HG03045 (cell line): ENCODE measurements around the gene ZBED6.
"Not testable (repeated sequence)": the region's sequence is repeated elsewhere in the genome, so short reads cannot be mapped to it uniquely, and the experiment has no call there.

Source experiments
- ATAC-seq: cut with Tn5 transposase; IDR thresholded peaks from one replicate; pipeline ENCODE4 v1.9.1; 2021; ENCODE audit warnings: mild to moderate bottlenecking, moderate library complexity; ENCODE audit not compliant: unreplicated experiment

Gene ZBED6

DNA sequence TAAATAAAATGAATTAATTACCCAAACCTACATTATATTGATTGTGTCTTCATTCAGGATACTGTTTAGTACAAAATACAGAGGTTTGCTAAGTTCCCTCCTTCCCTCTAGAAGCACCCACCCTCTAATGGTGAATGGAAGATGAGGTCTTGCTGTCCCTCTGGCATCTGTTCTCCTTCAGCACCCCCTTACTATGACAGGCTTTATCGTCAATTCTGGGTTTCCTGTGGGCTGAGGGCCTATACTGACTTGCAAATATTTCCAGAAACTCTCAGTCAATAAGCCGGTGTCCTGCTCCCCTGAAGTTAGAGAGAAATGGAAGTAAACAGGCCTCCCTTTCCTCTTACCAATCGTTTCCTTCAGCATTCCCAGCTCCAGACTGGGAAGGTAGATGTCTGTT is 17.3 kb upstream of the ZBED6 start:
- ATAC-seq: no peak

DNA sequence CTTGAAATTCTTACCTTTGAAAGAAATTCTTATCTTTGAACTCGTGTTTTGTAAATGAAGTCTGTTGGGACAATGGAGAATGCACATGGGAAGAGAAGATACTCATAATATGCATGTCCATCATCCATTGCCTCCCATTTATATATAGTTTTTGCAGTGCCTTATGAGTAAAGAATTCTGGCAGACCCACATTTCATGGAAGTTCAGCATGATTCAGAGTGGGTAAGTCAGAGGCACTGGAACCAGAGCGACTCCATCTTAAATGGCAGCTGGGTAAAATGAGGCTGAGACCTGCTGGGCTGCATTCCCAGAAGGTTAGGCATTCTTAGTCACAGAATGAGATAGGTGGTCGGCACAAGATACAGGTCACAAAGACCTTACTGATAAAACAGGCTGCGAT is 16.6 kb upstream of the ZBED6 start:
- no peak for ATAC-seq

DNA sequence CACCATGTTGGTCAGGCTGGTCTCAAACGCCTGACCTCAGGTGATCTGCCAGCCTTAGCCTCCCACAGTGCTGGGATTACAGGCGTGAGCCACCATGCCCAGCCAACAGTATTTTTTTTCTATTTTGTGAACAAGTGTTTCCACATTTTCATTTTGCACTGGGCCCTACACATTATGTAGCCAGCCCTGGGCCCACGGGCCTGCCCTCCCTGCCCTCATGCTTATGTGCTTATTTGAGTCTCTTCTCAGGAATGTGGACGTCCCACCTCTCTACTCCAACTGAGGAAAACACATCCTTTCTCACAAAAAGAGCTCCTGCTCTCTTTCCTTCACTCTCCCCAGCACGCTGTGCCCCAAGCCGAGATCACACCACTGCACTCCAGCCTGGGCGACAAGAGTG is 13.5 kb upstream of the ZBED6 start:
- ATAC-seq: no peak

DNA sequence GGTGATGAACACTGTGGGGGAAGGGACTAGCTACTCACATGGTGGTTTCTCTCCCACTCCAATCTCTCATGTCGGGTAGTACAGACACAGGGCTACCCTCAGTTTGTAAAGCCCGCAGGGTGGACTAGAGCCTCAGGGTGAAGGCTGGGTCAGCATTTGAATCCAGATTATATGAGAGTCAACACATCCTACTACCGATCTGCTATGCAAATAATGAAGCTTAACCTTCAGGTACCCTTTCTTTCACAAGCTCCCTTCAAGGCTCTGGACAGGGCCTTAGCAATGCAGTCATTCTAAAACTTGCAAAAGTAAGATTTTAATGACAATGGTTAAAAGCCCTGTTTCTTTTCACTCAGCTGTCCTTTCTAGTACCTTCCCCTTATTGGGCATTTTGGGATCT is 5.5 kb upstream of the ZBED6 start:
- ATAC-seq: no peak

DNA sequence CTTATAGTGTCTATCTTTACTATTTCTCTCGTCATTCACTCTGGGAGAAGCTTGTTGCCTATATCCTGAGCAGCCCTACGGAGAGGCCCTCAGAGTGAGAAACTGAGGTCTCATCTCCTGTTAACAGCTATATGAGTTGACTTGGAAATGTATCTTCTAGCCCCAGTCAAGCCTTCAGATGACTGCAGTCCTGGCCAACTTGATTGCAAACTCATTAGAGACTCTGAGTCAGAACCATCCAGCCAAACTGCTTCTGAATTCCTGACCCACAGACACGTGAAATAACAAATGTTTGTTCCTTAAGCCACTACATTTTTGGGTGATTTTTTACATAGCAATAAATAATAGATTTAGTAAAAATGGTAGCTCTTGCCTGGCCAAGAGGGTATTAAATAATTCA is 3.9 kb upstream of the ZBED6 start:
- ATAC-seq: no peak

DNA sequence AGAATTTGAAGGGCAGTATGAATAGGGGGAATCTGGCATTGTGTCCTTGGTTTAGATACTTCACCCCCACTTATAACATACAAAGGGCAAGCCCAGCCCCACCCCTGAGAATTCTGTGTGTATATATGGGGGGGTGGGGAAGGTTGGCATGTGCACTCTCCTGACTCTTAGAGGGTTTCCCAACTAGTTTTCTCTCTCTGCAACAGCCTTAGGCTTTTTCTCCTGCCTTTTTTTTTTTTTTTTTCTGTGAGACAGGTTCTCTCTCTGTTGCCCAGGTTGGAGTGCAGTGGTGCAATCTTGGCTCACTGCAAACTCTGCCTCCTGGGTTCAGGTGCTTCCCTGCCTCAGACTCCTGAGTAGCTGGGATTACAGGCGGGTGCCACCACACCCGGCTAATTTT is 2.9 kb upstream of the ZBED6 start:
- ATAC-seq: no peak

DNA sequence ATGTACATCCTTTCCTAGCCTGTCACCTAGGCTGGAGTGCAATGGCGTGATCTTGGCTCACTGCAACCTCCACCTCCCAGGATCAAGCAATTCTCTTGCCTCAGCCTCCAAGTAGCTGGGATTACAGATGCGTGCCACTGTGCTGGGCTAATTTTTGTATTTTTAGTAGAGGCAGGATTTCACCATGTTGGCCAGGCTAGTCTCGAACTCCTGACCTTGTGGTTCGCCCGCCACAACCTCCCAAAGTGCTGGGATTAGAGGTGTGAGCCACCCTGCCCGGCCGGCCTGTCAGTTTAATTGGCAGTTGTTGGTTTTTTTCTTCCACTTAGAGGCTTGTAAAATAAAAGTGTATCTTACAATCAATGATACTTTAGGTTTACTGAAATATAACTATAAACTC is 1.9 kb upstream of the ZBED6 start:
- not testable (repeated sequence) for ATAC-seq

DNA sequence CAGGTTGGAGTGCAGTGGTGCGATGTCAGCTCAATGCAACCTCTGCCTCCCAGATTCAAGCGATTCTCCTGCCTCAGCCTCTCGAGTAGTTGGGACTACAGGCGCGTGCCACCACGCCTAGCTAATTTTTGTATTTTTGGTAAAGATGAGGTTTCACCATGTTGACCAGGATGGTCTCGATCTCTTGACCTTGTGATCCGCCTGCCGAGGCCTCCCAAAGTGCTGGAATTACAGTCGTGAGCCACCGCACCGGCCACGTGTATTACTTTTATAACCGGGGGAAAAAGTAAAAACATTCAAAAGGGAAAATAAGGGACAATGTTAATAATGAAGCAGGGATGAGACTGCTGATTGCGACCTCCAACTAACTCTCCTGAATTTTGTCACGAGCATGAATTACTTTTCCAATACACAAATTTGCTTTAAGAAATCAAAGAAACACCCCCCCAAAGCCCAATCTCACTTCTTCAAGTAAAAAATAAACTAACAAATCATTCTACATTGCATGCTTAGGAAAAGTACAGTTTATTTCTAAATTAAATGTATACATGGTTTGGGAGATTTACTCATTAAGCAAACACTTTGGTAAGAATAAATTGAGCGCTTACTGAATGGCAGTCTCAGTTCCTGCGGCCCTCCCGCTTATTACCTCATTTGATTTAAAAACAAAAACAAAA is 521 bp upstream of the ZBED6 start:
- no peak for ATAC-seq

DNA sequence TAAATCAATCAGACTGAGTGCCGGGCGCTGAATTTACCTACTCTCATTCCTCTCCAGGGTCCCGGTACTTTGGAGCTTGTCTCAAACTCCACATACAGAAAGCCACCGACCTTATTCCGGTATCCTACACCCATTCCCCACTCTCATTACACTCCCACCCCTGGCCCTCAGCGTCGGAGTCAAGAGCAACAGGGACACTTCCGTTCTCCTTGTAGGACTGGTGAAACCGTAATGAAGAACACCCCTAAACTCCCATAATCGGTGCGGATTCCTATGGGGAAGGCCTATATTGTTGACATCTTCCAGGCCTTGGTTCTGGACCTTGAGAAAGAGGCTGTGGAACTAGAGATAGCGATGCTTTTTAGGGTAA is 798 bp downstream of the ZBED6 start:
- ATAC-seq: peak; percentile 18

DNA sequence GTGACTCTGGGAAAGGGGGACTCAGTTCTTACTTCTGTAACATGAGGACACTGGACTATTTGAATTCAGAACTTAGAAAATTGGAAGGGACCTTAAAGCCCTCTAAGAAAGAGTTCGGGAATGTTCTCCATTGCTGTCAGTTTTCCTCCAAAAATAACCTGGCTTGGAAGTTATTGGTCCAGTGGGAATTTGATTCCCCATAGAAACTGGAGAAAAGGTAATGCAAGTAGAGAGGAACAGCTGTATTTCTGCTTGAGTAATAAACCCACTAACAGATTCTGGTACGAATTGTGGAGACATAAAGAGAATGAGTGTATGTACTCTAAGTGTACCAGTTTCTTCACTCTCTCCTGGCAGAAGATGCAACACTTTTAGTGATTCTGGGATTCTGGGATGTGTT is 1.8 kb downstream of the ZBED6 start:
- no peak for ATAC-seq

DNA sequence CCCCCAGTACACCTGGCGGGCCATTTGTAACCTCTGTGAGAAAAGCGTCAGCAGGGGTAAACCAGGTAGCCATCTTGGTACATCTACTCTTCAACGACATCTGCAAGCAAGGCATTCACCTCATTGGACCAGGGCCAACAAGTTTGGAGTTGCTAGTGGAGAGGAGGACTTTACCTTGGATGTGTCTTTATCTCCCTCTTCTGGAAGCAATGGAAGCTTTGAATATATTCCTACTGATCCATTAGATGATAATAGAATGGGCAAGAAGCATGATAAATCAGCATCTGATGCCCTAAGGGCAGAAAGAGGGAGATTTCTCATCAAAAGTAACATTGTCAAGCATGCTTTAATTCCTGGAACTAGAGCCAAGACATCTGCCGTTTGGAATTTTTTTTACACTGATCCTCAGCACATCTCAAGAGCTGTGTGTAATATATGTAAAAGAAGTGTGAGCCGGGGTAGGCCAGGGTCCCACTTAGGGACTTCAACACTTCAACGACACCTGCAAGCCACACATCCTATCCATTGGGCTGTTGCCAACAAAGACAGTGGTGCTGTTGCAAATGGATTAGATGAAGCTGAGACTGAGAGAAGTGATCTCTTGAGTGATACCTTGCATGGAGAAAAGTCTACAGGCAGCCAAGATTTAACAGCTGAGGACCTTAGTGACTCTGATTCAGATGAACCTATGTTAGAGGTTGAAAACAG is 2.7 kb downstream of the ZBED6 start:
- ATAC-seq: no peak

DNA sequence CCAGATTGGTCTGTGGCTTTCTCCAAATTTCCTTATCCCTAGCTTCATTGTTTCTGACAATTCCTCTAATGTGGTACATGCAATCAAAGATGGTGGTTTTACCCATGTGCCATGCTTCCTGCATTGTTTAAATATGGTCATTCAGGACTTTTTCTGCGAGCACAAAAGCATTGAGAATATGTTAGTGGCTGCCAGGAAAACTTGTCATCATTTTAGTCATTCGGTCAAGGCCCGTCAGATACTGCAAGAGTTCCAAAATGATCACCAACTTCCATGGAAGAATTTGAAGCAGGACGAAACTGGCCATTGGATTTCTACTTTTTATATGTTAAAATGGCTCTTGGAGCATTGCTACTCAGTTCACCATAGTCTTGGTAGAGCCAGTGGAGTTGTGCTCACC is 3.7 kb downstream of the ZBED6 start:
- ATAC-seq: no peak

DNA sequence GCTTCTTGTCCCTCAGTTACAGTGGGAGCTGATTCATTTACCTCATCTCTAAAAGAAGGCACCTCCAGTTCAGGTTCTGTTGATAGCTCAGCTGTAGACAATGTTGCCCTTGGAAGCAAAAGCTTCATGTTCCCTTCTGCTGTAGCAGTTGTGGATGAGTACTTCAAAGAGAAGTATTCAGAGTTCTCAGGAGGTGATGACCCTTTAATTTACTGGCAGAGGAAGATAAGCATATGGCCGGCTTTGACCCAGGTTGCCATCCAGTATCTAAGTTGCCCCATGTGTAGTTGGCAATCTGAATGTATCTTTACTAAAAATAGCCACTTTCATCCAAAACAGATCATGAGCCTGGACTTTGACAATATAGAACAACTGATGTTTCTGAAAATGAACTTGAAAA is 4.5 kb downstream of the ZBED6 start:
- ATAC-seq: no peak

DNA sequence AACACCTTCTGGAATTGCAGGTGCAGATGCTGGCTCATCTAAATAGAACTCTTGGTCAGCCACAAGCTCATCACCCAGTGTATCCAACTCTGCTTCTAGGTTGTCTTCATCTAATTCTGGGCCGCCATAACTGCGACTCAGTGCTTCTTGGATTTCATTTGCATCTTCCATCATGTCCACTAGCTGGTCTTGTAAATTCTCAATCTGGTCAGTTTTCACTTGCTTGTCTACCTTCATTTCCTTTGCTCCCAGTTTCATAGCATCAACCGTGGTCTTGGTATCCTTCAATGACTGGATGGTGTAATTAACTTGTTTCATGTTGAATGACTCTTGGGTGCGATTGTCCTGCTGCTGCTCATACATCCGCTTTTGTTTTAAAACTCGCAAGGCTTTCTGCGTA is 10.3 kb downstream of the ZBED6 start:
- no peak for ATAC-seq

DNA sequence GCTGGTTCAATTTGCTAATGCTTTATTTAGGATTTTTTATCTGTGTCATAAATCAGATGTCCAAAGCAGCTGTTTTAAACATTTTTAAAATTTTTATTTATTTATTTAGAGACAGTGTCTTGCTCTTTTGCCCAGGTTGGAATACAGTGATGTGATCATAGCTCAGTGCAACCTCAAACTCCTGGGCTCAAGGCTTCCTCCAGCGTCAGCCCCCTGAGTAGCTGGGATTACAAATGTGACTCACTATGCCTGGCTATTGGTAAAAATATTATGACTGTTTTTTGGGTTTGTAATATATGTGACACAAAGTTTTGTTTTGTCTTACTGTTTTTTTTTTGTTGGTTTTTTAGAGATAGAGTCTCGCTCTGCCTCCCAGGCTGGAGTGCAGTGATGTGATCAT is 11.8 kb downstream of the ZBED6 start:
- ATAC-seq: no peak

DNA sequence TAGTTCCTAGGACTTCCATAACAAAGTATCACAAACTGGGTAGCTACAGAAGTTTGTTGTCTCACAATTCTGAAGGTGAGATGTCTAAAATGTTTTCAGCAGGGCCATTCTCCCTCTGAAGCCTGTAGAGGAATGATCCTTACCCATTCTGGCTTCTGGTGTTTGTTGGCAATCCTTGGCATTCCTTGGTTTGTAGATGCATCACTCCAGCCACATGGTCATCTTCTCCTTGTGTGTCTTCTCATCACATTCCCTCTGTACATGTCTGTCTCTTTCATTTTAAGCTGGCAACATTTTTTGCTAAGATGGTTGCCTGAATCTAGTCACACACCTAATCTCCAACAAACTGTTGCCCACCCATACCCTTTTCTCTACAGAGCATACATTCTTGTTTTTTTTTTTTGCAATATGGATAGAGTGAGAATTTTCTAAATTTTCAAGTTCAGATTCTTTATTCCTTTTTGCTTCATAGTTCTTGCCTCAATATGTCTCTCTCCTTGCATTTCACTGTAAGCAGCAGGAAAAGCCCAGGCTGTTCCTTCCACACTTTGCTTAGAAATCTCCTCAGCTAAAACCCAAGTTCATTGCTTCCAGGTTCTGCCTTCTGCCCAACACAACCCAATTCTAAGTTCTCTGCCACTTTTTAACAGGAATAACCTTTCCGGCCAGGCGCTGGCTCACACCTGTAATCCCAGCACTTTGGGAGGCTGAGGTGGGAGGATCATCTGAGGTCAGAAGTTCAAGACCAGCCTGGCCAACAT is 18.3 kb downstream of the ZBED6 start:
- ATAC-seq: no peak

DNA sequence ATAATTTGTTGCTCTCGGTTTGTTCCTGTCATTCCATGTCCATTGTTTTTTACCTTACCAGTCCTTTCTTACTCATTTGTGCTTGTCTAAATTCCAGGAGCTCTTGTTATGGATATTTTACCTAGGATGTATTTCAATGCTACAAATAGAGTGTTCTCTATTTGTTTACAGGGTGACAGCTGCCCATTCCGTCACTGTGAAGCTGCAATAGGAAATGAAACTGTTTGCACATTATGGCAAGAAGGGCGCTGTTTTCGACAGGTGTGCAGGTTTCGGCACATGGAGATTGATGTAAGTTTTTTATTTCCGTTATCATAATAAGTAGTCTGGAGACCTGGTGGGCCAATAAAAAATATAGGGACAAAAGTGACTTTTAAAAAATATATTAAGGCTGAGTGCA is 23.0 kb downstream of the ZBED6 start:
- ATAC-seq: no peak

DNA sequence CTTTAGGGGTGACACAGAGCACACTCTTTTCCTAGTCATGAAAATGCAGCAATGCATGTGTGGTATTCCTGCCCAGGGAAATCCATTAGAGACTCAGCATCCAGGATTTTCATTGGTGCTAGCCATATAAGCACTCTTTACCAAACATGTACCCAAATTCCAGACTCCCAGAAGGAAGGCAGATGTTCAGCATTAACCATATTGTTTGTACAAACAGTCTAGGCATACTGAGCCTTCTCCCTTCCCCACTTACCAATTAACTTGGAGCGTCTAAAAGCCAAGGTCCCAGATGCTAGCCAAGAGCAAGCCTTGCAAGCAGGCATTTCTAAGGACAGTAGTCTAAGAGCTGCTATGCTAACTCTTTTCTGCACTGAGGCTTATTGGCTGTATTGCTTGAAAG is 27.9 kb downstream of the ZBED6 start:
- no peak for ATAC-seq

DNA sequence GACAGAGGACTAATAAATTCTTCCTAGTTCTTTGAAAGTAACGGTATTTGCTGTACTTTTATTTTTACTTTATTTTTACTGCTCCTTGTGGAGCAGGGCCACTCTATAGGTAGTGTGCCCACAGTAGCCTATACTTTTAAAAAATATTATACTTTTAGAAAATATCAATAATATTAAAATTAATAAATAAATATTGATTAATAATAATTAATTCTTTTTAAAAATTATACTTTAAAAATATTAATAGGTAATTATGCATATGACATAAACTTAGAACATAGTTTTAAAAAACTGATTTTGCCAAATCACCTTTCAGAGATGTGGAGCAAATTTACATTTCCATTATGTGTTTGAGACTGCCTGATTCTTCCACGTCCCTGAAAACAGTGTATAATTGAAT is 30.8 kb downstream of the ZBED6 start:
- no peak for ATAC-seq

DNA sequence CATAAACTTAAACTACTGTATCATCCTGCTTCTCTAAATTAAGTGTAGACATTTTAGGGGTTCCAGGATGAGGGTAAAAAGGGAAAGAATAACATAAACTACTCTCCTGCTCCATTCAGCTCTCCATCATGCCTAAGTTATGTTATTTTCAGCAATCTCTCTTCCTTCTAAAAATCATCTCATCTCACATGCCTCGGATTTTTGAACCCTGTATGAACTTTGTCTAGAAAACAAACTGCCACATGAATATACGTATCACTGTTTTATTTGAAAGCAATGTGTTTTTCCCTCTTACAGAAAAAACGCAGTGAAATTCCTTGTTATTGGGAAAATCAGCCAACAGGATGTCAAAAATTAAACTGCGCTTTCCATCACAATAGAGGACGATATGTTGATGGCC is 32.6 kb downstream of the ZBED6 start:
- no peak for ATAC-seq

DNA sequence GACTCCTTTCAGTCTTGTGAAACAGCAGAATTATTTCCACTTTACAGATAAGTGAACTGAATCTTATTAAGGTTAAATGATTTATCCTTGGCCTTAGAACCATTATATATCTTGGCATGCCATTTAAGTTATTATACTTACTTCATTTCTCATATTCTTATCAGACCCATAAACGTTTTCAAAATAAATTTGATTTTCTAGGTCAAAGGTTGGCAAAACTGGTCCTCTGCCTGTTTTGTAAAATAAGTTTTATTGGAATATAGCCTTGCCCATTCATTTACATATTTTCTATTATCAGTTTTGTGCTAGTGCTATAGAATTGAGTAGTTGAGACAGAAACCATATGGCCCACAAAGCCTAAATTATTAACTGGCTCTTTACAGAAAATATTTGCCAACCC is 33.1 kb downstream of the ZBED6 start:
- no peak for ATAC-seq

DNA sequence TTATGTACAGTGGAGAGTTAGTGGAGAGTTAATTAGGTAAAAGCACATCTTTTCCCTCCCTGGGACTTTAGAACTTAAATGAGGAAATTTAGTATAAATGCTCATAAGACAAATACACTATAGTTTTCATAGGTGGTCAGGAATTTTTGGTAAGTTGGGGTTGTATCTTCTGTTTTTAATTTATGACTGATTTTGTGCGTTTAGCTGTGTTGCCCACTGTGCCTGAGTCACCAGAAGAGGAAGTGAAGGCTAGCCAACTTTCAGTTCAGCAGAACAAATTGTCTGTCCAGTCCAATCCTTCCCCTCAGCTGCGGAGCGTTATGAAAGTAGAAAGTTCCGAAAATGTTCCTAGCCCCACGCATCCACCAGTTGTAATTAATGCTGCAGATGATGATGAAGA is 33.8 kb downstream of the ZBED6 start:
- not testable (repeated sequence) for ATAC-seq
